Stimulated activated naive CD8-positive, alpha-beta T cell treated with anti-CD3 and anti-CD28 coated beads, Interleukin-15, amount 100 ng/mL, for 72 hours (primary cell): ENCODE results near the gene SKI.
"Not testable (repeated sequence)": the region's sequence is repeated elsewhere in the genome, so short reads cannot be mapped to it uniquely, and the experiment has no call there.

Experiments
- ATAC-seq: fragments of 150-1000 bp; cut with Tn5 transposase; 2 replicates; pipeline ENCODE4 v1.10.0; 2021; ENCODE audit warnings: mild to moderate bottlenecking, moderate library complexity
- DNase-seq, 2 donors: peaks; one replicate each; pipeline ENCODE4 v3.0.0; 2021 to 2022
- H3K27ac Mint-ChIP-seq, 2 donors: one replicate each; pipeline ENCODE4 v1.8.0; 2022; ENCODE audit warnings: mild to moderate bottlenecking in 2 of 2, mixed read lengths in 2 of 2, moderate library complexity in 2 of 2
- H3K27me3 Mint-ChIP-seq: one replicate; pipeline ENCODE4 v1.8.0; 2022; ENCODE audit warnings: mixed read lengths
- H3K4me1 Mint-ChIP-seq: one replicate; pipeline ENCODE4 v1.8.0; 2022; ENCODE audit warnings: mild to moderate bottlenecking, mixed read lengths
- H3K4me3 Mint-ChIP-seq, 2 donors: one replicate each; pipeline ENCODE4 v1.8.0; 2022; ENCODE audit warnings: mild to moderate bottlenecking in 2 of 2, mixed read lengths in 2 of 2, moderate library complexity in 1 of 2
- H3K9me3 Mint-ChIP-seq, 2 donors: one replicate each; pipeline ENCODE4 v1.8.0; 2022; ENCODE audit warnings: mixed read lengths in 2 of 2

SKI gene

GRCh38 chr1:2288311-2288710 lies 60.2 kb downstream of the SKI start:
- peaks cover 81% of the 10 kb centered on the region for H3K4me1 Mint-ChIP-seq
- H3K27ac Mint-ChIP-seq: no peak overlapping the region
- H3K27me3 Mint-ChIP-seq: no peaks in the 10 kb centered on the region
- ATAC-seq (no peak), DNase-seq (no peak)
- peak overlapping the region; percentile 9 to 59 for H3K4me3 Mint-ChIP-seq
- H3K9me3 Mint-ChIP-seq: no peaks in the 10 kb centered on the region

- ATAC-seq: no peak
- no peak for DNase-seq
- peaks cover 83% of the 10 kb centered on the region for H3K4me1 Mint-ChIP-seq
- H3K4me3 Mint-ChIP-seq: peak overlapping the region in 1 of 2 donors; percentile 59
- H3K27ac Mint-ChIP-seq: no peak overlapping the region
- no peaks in the 10 kb centered on the region for H3K27me3 Mint-ChIP-seq
- H3K9me3 Mint-ChIP-seq: no peaks in the 10 kb centered on the region
Measured at GRCh38 chr1:2288816-2289536, 60.9 kb downstream of the SKI start.

GRCh38 chr1:2289607-2290006 lies 61.5 kb downstream of the SKI start:
- H3K27me3 Mint-ChIP-seq: no peaks in the 10 kb centered on the region
- H3K27ac Mint-ChIP-seq: peak overlapping the region in 1 of 2 donors; percentile 91
- H3K9me3 Mint-ChIP-seq: no peaks in the 10 kb centered on the region
- H3K4me1 Mint-ChIP-seq: peaks cover 85% of the 10 kb centered on the region
- DNase-seq (no peak), ATAC-seq (no peak)
- H3K4me3 Mint-ChIP-seq: peak overlapping the region; percentile 82 to 87

GRCh38 chr1:2290171-2290578 lies 62.1 kb downstream of the SKI start:
- DNase-seq (no peak), ATAC-seq (peak; percentile 69)
- H3K4me3 Mint-ChIP-seq: peak overlapping the region; percentile 82 to 87
- H3K27ac Mint-ChIP-seq: peak overlapping the region; percentile 90 to 92
- peaks cover 91% of the 10 kb centered on the region for H3K4me1 Mint-ChIP-seq
- no peaks in the 10 kb centered on the region for H3K27me3 Mint-ChIP-seq
- no peaks in the 10 kb centered on the region for H3K9me3 Mint-ChIP-seq

- Mint-ChIP-seq H3K4me1 (peaks cover 98% of the 10 kb centered on the region), H3K27me3 (no peaks in the 10 kb centered on the region), H3K9me3 (no peaks in the 10 kb centered on the region), H3K27ac (peak overlapping the region; percentile 90 to 92), H3K4me3 (peak overlapping the region; percentile 82 to 87)
- DNase-seq (peak; percentile 74 to 91), ATAC-seq (peak; percentile 94)
Measured at GRCh38 chr1:2290595-2291510, 62.7 kb downstream of the SKI start.

GRCh38 chr1:2291577-2291976 lies 63.5 kb downstream of the SKI start:
- H3K4me3 Mint-ChIP-seq: peak overlapping the region; percentile 82 to 87

GRCh38 chr1:2292725-2293450 lies 64.8 kb downstream of the SKI start:
- Mint-ChIP-seq H3K4me3 (no peak overlapping the region), H3K27ac (no peak overlapping the region), H3K9me3 (no peaks in the 10 kb centered on the region), H3K27me3 (no peaks in the 10 kb centered on the region), H3K4me1 (peaks cover 99% of the 10 kb centered on the region)
- ATAC-seq (no peak), DNase-seq (no peak)

More at GRCh38 chr1:2291577-2291976, 63.5 kb downstream of the SKI start:
- DNase-seq (no peak), ATAC-seq (no peak)
- Mint-ChIP-seq H3K27me3 (no peaks in the 10 kb centered on the region), H3K27ac (peak overlapping the region in 1 of 2 donors; percentile 90), H3K9me3 (no peaks in the 10 kb centered on the region), H3K4me1 (peaks cover 97% of the 10 kb centered on the region)

GRCh38 chr1:2294033-2294724 lies 66.1 kb downstream of the SKI start:
- Mint-ChIP-seq H3K27ac (peak overlapping the region in 1 of 2 donors; percentile 88), H3K4me1 (peaks cover 99% of the 10 kb centered on the region), H3K4me3 (peak overlapping the region; percentile 13 to 61), H3K9me3 (no peaks in the 10 kb centered on the region), H3K27me3 (no peaks in the 10 kb centered on the region)
- ATAC-seq (no peak), DNase-seq (no peak)

GRCh38 chr1:2294725-2295078 lies 66.6 kb downstream of the SKI start:
- DNase-seq (no peak), ATAC-seq (no peak)
- H3K9me3 Mint-ChIP-seq: no peaks in the 10 kb centered on the region
- H3K27me3 Mint-ChIP-seq: no peaks in the 10 kb centered on the region
- H3K27ac Mint-ChIP-seq: peak overlapping the region in 1 of 2 donors; percentile 69
- H3K4me1 Mint-ChIP-seq: peaks cover 99% of the 10 kb centered on the region
- H3K4me3 Mint-ChIP-seq: peak overlapping the region in 1 of 2 donors; percentile 61

- H3K4me3 Mint-ChIP-seq: no peak overlapping the region
- no peak for ATAC-seq
- no peaks in the 10 kb centered on the region for H3K27me3 Mint-ChIP-seq
- no peak for DNase-seq
- no peak overlapping the region for H3K27ac Mint-ChIP-seq
- H3K9me3 Mint-ChIP-seq: no peaks in the 10 kb centered on the region
- peaks cover 99% of the 10 kb centered on the region for H3K4me1 Mint-ChIP-seq
Measured at GRCh38 chr1:2295526-2295925, 67.4 kb downstream of the SKI start.

- H3K4me3 Mint-ChIP-seq, H3K9me3 Mint-ChIP-seq, ATAC-seq, DNase-seq, H3K27ac Mint-ChIP-seq, H3K27me3 Mint-ChIP-seq: not testable (repeated sequence)
- H3K4me1 Mint-ChIP-seq: peaks cover 99% of the 10 kb centered on the region
Measured at GRCh38 chr1:2296211-2296610, 68.1 kb downstream of the SKI start.

- H3K9me3 Mint-ChIP-seq: no peaks in the 10 kb centered on the region
- no peak overlapping the region for H3K27ac Mint-ChIP-seq
- ATAC-seq (no peak), DNase-seq (no peak)
- no peaks in the 10 kb centered on the region for H3K27me3 Mint-ChIP-seq
- no peak overlapping the region for H3K4me3 Mint-ChIP-seq
- H3K4me1 Mint-ChIP-seq: peaks cover 99% of the 10 kb centered on the region
Measured at GRCh38 chr1:2296614-2297013, 68.5 kb downstream of the SKI start.

- Mint-ChIP-seq H3K4me3 (no peak overlapping the region), H3K4me1 (peaks cover 99% of the 10 kb centered on the region)
Measured at GRCh38 chr1:2297246-2298011, 69.3 kb downstream of the SKI start.

GRCh38 chr1:2298685-2299084 lies 70.6 kb downstream of the SKI start:
- ATAC-seq (no peak), DNase-seq (no peak)
- H3K9me3 Mint-ChIP-seq: no peaks in the 10 kb centered on the region
- H3K27me3 Mint-ChIP-seq: no peaks in the 10 kb centered on the region
- peaks cover 99% of the 10 kb centered on the region for H3K4me1 Mint-ChIP-seq
- peak overlapping the region; percentile 16 to 74 for H3K4me3 Mint-ChIP-seq
- no peak overlapping the region for H3K27ac Mint-ChIP-seq

More at GRCh38 chr1:2297246-2298011, 69.3 kb downstream of the SKI start:
- no peak for DNase-seq
- Mint-ChIP-seq H3K9me3 (no peaks in the 10 kb centered on the region), H3K27me3 (no peaks in the 10 kb centered on the region), H3K27ac (no peak overlapping the region)
- ATAC-seq: no peak
